Mesodermal cell (in vitro differentiated cells): ENCODE results near the gene CACNA2D1.

Experiments
- H3K27ac ChIP-seq: 2 replicates; pipeline ENCODE4 v1.7.0; 2013; ENCODE audit warnings: mild to moderate bottlenecking, low read depth, low read length, moderate library complexity; ENCODE audit not compliant: severe bottlenecking
- H3K36me3 ChIP-seq: 2 replicates; pipeline ENCODE4 v1.7.1; 2013; ENCODE audit warnings: mild to moderate bottlenecking, low read length, moderate library complexity; ENCODE audit not compliant: control insufficient read depth, insufficient read depth
- H3K4me1 ChIP-seq: one replicate; pipeline ENCODE4 v1.7.1; 2013; ENCODE audit warnings: mild to moderate bottlenecking, low read length; ENCODE audit not compliant: insufficient read depth, control insufficient read depth, poor library complexity, severe bottlenecking
- H3K4me3 ChIP-seq: 2 replicates; pipeline ENCODE4 v1.7.0; 2013; ENCODE audit warnings: low read length, control low read depth, mild to moderate bottlenecking; ENCODE audit not compliant: insufficient read depth, poor library complexity, severe bottlenecking; ENCODE audit errors: extremely low read depth
- H3K9me3 ChIP-seq: 2 replicates; pipeline ENCODE4 v1.7.1; 2013; ENCODE audit warnings: mild to moderate bottlenecking, low read length, moderate library complexity; ENCODE audit not compliant: control insufficient read depth
- WGBS, 2 experiments: methylation state at CpG; one replicate each; pipeline ENCODE4 v1.1.5; 2013; ENCODE audit warnings: missing lambda C conversion rate in 2 of 2; ENCODE audit not compliant: insufficient coverage in 2 of 2; 5-methylcytosine and 5-hydroxymethylcytosine counted together

Gene CACNA2D1

DNA sequence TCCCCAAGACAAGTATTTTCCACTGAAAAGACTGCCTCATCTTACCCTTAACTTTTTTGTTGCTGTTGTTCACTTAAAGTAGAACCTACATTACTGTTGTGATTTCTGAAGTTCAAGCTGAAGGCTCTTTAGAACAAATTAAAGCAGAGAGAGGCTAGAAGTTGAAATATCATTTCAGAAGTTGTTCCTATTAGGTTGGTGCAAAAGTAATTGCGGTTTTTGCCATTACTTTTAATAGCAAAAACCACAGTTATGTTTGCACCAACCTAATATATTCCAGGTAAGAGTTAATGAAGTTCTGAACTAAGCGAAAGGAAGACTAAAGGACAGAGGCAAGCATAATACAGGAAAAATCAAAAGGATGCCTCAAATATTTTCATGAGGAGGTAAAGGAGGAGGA lies 153.7 kb downstream of the CACNA2D1 start:
- H3K9me3 ChIP-seq: peaks cover 7% of the 10 kb centered on the region
- H3K36me3 ChIP-seq: peaks cover 5% of the 10 kb centered on the region
- H3K4me3 ChIP-seq: no peak overlapping the region
- no peaks in the 10 kb centered on the region for H3K4me1 ChIP-seq
- H3K27ac ChIP-seq: no peak overlapping the region
- 100% methylated on average over 1 of the region's 2 CpGs; no CpG with 5 or more reads in 1 of the 2 experiments for WGBS, 2 experiments

DNA sequence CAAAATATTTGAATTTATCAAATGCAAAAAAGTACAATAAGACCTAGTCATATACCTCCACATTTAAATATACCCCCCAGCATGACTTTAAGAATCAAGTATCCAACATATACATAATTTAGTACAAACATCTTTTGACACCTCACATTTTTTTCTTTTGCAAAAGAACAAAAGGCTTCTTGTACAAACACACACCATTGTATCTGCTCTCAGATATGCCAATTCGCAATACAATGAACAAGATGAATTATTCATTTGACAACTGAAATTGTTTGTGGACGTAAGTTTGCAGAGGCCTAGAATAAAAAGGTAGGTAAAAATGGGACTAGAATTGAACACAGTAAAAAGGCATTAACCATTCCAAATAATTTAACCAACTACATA lies 154.4 kb downstream of the CACNA2D1 start:
- Histone ChIP-seq H3K4me1 (no peaks in the 10 kb centered on the region), H3K4me3 (no peak overlapping the region), H3K36me3 (peaks cover 5% of the 10 kb centered on the region), H3K9me3 (peaks cover 7% of the 10 kb centered on the region), H3K27ac (no peak overlapping the region)
- WGBS, 2 experiments: no CpG with 5 or more reads among the region's 2 CpGs

DNA sequence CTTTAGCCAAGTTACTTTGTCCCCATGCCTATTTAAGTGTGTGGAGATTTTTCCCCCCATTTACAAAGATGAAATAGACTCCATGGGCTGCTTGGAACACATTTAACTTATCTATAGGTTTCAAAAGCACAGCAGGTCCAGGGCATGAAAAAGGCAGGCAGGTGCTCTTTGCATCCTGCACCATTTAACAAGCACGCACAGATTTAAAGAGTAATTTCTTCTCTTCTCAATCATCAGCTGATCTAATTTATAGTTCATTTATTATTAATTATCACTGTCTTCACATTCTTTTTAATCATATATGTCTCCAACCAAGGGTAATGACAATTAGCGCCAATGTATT lies 156.8 kb downstream of the CACNA2D1 start:
- Histone ChIP-seq H3K4me3 (no peak overlapping the region), H3K27ac (no peak overlapping the region), H3K4me1 (no peaks in the 10 kb centered on the region), H3K9me3 (no peaks in the 10 kb centered on the region), H3K36me3 (no peaks in the 10 kb centered on the region)
- 50 to 100% methylated on average over 1 of the region's 2 CpGs for WGBS, 2 experiments

DNA sequence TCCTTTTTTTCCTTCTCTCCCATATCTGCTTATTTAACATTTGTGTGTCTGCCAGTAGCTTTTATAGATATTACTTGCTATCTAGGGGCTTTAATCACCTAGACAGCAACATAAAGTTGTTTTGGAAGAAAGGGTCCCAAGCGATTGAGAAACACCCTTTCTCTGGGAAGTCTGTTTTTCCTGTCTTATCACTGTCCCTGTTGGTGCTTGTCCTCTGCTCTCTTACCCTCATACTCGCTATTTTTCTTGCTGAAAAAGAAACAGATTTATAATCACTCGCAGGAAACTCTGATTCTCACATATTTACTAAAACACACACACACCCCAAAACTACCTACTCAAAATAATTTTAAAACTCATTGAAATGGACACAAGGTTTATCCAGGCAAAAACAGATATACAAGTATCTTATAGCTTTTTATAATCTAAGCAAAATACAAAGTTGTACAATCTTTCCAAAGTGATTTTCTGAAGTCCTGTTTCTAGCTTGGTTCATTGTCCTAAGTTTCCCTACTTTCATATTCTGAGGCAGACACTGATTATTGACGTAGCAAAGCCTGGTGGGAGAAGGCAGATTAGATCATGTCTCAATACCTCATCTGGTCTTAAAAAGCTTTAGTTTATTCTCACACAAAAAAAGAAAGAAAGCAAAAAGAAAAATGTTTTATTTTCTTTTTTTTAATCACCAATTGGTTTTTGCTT lies 157.3 kb downstream of the CACNA2D1 start:
- no peaks in the 10 kb centered on the region for H3K4me1 ChIP-seq

DNA sequence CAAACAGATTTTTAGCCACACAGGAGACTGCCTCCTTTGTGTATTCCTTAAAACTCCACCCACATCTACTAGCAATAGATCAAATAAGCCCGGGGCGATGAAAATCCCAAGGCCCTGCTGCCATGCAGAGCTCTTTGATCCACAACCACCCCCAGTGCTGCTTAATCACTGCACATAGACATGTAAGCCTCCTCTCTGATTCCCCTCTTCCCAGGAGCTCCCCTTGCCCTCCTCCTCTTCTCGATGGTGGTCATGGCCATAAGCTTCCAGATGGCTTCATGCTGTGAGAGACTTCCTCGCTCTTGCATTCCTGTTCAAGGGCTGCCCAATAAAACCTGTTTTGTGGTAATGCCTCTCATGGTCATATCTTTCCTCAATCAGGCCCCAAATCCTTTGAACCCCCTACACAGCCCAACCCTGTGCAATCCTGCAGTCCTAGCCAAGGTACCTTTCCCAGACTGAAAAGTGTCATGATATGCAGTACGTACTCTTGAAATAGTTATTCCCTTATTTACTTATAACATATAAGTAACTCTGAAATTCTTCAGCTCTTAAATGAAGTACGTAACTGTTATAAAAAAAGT lies 158.5 kb downstream of the CACNA2D1 start:
- 32 to 53% methylated on average over 4 of the region's 6 CpGs for WGBS, 2 experiments
- H3K9me3 ChIP-seq: no peaks in the 10 kb centered on the region
- no peak overlapping the region for H3K4me3 ChIP-seq
- no peak overlapping the region for H3K27ac ChIP-seq
- no peaks in the 10 kb centered on the region for H3K4me1 ChIP-seq
- no peaks in the 10 kb centered on the region for H3K36me3 ChIP-seq

More for the DNA sequence above, 157.3 kb downstream of the CACNA2D1 start:
- Histone ChIP-seq H3K9me3 (no peaks in the 10 kb centered on the region), H3K27ac (no peak overlapping the region), H3K4me3 (no peak overlapping the region), H3K36me3 (no peaks in the 10 kb centered on the region)
- 74 to 81% methylated on average over 2 to 3 of the region's 4 CpGs for WGBS, 2 experiments

DNA sequence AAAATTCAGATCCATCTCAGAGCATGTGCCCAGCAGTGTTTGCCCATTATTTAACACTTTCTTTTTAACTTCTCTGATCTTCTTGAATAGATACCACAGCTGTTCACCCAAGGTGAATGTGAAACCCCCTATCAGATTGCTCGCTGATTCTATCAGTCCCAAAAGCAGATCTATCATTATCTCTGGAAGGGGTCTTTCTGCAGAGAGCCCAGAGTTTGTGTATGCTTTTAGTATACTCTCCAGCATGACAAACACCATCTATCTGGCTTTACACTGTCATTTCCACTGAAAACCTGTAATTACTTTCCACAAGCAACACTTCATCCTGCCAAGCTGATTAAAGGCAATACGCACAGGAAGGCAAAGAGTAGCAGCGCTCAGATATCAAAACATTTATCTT lies 168.2 kb downstream of the CACNA2D1 start:
- H3K4me3 ChIP-seq: no peak overlapping the region
- H3K27ac ChIP-seq: no peak overlapping the region
- H3K4me1 ChIP-seq: no peaks in the 10 kb centered on the region
- 100% methylated on average over 1 of the region's 3 CpGs; no CpG with 5 or more reads in 1 of the 2 experiments for WGBS, 2 experiments
- no peaks in the 10 kb centered on the region for H3K36me3 ChIP-seq
- no peaks in the 10 kb centered on the region for H3K9me3 ChIP-seq

DNA sequence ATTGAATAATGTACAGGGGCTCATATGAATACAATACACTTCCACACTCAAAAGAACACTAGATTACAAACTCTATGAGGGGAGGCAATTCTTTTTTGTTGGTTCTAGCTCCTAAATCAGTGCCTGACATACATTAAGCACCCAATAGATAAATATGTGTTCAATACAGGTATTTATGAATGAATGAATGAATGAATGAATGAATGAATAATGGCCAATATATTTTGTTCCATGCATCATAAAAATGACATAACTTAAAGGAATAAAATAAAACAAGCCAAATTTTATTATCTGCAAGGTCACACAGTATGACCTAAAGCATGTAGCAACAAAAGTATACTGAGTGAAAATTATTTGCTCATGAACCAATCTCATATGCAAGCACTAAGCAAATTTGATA lies 168.9 kb downstream of the CACNA2D1 start:
- no peak overlapping the region for H3K27ac ChIP-seq
- H3K9me3 ChIP-seq: no peaks in the 10 kb centered on the region
- no peaks in the 10 kb centered on the region for H3K36me3 ChIP-seq
- H3K4me3 ChIP-seq: no peak overlapping the region
- no peaks in the 10 kb centered on the region for H3K4me1 ChIP-seq

DNA sequence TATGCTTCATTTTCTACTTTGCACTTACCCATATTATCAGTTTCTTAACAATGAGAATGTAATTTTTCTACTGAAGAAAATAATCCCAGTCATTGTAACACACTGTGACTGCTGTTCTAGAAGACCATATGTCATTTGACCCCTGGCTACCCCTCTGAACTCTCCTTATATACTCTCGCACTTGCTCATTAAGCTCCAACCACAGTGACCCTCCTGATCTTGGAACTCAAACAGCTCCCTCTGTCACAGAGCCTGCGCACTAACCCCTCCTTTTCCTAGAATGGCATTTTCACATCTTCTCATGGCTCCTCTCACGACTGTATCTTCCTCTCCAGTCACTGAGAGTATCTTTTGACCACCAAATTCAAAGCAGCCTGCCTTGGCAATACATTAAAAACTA lies 169.7 kb downstream of the CACNA2D1 start:
- Histone ChIP-seq H3K4me1 (no peaks in the 10 kb centered on the region), H3K9me3 (no peaks in the 10 kb centered on the region), H3K27ac (no peak overlapping the region), H3K36me3 (no peaks in the 10 kb centered on the region), H3K4me3 (no peak overlapping the region)
- 87 to 90% methylated on average over 3 of the region's 3 CpGs for whole genome bisulfite sequencing, 2 experiments

DNA sequence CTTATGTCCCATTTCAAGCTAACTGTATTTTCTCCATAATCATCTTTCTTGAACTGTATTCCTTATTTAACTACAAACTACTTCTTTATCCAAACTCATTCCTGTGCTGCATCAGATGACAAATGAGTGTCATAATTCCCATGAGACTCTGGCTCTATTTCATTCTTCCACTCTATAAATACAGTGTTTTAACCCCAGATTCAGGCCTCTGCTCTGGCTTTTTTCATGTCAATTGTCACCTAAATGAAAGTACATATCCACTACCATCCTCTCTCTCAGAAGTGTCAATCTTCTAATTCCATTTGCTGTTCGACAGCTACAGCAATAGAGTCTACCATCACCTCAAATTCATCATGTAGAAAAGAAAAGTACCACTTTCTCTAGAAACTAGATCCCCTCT lies 172.7 kb downstream of the CACNA2D1 start:
- 78 to 100% methylated on average over 1 of the region's 1 CpG for whole genome bisulfite sequencing, 2 experiments
- H3K4me1 ChIP-seq: no peaks in the 10 kb centered on the region
- H3K36me3 ChIP-seq: no peaks in the 10 kb centered on the region
- H3K4me3 ChIP-seq: no peak overlapping the region
- no peaks in the 10 kb centered on the region for H3K9me3 ChIP-seq
- H3K27ac ChIP-seq: no peak overlapping the region

DNA sequence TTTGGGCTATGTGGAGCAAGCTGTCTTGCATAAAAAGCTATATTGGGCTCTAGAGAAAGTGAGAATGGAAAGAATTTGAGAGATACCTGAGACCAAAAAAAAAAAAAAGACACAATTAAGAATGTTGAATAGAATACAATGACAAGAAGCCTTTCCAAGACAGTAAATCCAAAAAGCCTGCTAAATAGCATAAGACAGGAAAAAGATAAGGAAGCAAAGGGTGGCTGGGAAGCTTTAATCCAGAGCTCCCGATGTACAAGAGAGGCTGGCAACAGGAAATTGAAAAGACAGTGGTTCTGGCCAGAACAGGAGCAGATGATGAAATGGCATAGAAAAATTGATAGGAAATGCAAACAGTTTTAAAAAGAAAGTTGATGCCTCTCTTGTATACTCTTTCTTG lies 174.9 kb downstream of the CACNA2D1 start:
- 80% methylated on average over 1 of the region's 1 CpG for WGBS, 2 experiments

DNA sequence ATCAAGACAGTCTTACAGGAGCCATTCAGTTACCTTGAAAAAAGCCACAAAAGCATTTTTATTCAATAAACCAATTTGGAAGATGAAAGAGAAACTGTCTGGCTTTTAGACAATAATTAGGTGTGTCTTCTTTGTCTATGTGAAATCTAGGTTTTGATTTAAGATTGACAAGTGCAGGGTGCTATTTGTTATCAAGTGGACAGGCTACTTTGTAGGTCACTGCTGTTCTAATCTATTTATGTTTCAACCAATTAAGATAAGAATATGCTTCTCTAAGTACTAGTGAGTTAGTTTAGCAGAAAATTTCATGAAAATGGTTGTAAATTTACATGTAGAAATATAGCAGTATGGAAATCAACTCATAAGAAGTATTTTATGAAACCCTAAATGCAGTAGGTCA lies 177.5 kb downstream of the CACNA2D1 start:
- H3K4me3 ChIP-seq: no peak overlapping the region
- H3K27ac ChIP-seq: no peak overlapping the region
- no peaks in the 10 kb centered on the region for H3K9me3 ChIP-seq
- no peaks in the 10 kb centered on the region for H3K4me1 ChIP-seq
- no peaks in the 10 kb centered on the region for H3K36me3 ChIP-seq

More for the DNA sequence above, 174.9 kb downstream of the CACNA2D1 start:
- no peak overlapping the region for H3K27ac ChIP-seq
- no peak overlapping the region for H3K4me3 ChIP-seq
- no peaks in the 10 kb centered on the region for H3K36me3 ChIP-seq
- no peaks in the 10 kb centered on the region for H3K4me1 ChIP-seq
- H3K9me3 ChIP-seq: no peaks in the 10 kb centered on the region
